ENCODE data around the gene SIRT3.
A peak's percentile ranks its signal among the peaks of the same experiment; 100 is the strongest.

Gene SIRT3

GRCh38 chr11:266676-267439, 30.7 kb upstream of the SIRT3 start:
- Histone ChIP-seq H2AK5ac (ENCODE audit: low read length) (no peak overlapping the region), H3K18ac (ENCODE audit: low read length) (no peak overlapping the region), H3K4ac (ENCODE audit: low read depth, low read length) (no peak overlapping the region), H3K27ac (ENCODE audit: low read depth, low read length) (no peak overlapping the region), H3K4me3 (ENCODE audit: low read length) (no peak overlapping the region), H3K56ac (ENCODE audit: low read length) (no peak overlapping the region), H3K79me2 (ENCODE audit: control insufficient read depth, insufficient read depth, low read length) (no peaks in the 10 kb centered on the region), H4K5ac (ENCODE audit: low read length) (no peak overlapping the region), H2BK120ac (ENCODE audit: low read depth, low read length) (no peak overlapping the region), H3K36me3 (ENCODE audit: control insufficient read depth, insufficient read depth, low read length) (no peaks in the 10 kb centered on the region), H2BK5ac (ENCODE audit: low read length) (no peak overlapping the region), H3K9ac (ENCODE audit: low read length) (no peak overlapping the region), H3K23ac (ENCODE audit: low read length) (no peak overlapping the region), H3K4me2 (ENCODE audit: low read length) (no peak overlapping the region), H3K4me1 (ENCODE audit: control insufficient read depth, low read depth, low read length) (no peaks in the 10 kb centered on the region), H3K79me1 (ENCODE audit: low read length) (no peaks in the 10 kb centered on the region), H3K27me3 (ENCODE audit: insufficient read depth, low read length, poor library complexity) (no peaks in the 10 kb centered on the region), H2BK15ac (replicated peaks; ENCODE audit: low read depth) (no peak overlapping the region), H4K8ac (ENCODE audit: low read depth, low read length) (no peak overlapping the region)
- WGBS (ENCODE audit: extremely low coverage, insufficient coverage, low lambda C conversion rate): no CpG with 5 or more reads among the region's 13 CpGs
- peak; percentile 7 for DNase-seq

GRCh38 chr11:261624-262023, 25.5 kb upstream of the SIRT3 start:
- H3K79me1 ChIP-seq (ENCODE audit: low read length): no peaks in the 10 kb centered on the region
- H3K4me2 ChIP-seq (ENCODE audit: low read length): no peak overlapping the region
- H4K5ac ChIP-seq (ENCODE audit: low read length): no peak overlapping the region
- WGBS (ENCODE audit: extremely low coverage, insufficient coverage, low lambda C conversion rate): no CpG with 5 or more reads among the region's 4 CpGs
- H3K36me3 ChIP-seq (ENCODE audit: control insufficient read depth, insufficient read depth, low read length): no peaks in the 10 kb centered on the region
- no peak overlapping the region for H2BK15ac ChIP-seq (replicated peaks; ENCODE audit: low read depth)
- DNase-seq: no peak
- no peaks in the 10 kb centered on the region for H3K79me2 ChIP-seq (ENCODE audit: control insufficient read depth, insufficient read depth, low read length)
- no peak overlapping the region for H2BK5ac ChIP-seq (ENCODE audit: low read length)
- H3K27me3 ChIP-seq (ENCODE audit: insufficient read depth, low read length, poor library complexity): no peaks in the 10 kb centered on the region
- H4K8ac ChIP-seq (ENCODE audit: low read depth, low read length): no peak overlapping the region
- no peak overlapping the region for H3K18ac ChIP-seq (ENCODE audit: low read length)
- H3K4me1 ChIP-seq (ENCODE audit: control insufficient read depth, low read depth, low read length): no peaks in the 10 kb centered on the region
- no peak overlapping the region for H3K4ac ChIP-seq (ENCODE audit: low read depth, low read length)
- no peak overlapping the region for H3K23ac ChIP-seq (ENCODE audit: low read length)
- H3K27ac ChIP-seq (ENCODE audit: low read depth, low read length): no peak overlapping the region
- no peak overlapping the region for H3K4me3 ChIP-seq (ENCODE audit: low read length)
- no peak overlapping the region for H2AK5ac ChIP-seq (ENCODE audit: low read length)
- H3K9ac ChIP-seq (ENCODE audit: low read length): no peak overlapping the region
- no peak overlapping the region for H2BK120ac ChIP-seq (ENCODE audit: low read depth, low read length)
- no peak overlapping the region for H3K56ac ChIP-seq (ENCODE audit: low read length)

GRCh38 chr11:259413-259812, 23.3 kb upstream of the SIRT3 start:
- H2AK5ac ChIP-seq (ENCODE audit: low read length): no peak overlapping the region
- no peaks in the 10 kb centered on the region for H3K79me2 ChIP-seq (ENCODE audit: control insufficient read depth, insufficient read depth, low read length)
- no peak overlapping the region for H4K5ac ChIP-seq (ENCODE audit: low read length)
- no CpG with 5 or more reads among the region's 10 CpGs for WGBS (ENCODE audit: extremely low coverage, insufficient coverage, low lambda C conversion rate)
- no peak overlapping the region for H2BK5ac ChIP-seq (ENCODE audit: low read length)
- H3K4me1 ChIP-seq (ENCODE audit: control insufficient read depth, low read depth, low read length): no peaks in the 10 kb centered on the region
- H2BK120ac ChIP-seq (ENCODE audit: low read depth, low read length): no peak overlapping the region
- H2BK15ac ChIP-seq (replicated peaks; ENCODE audit: low read depth): no peak overlapping the region
- no peak overlapping the region for H4K8ac ChIP-seq (ENCODE audit: low read depth, low read length)
- H3K23ac ChIP-seq (ENCODE audit: low read length): no peak overlapping the region
- no peak overlapping the region for H3K4me3 ChIP-seq (ENCODE audit: low read length)
- H3K4me2 ChIP-seq (ENCODE audit: low read length): no peak overlapping the region
- H3K79me1 ChIP-seq (ENCODE audit: low read length): no peaks in the 10 kb centered on the region
- no peak for DNase-seq
- no peak overlapping the region for H3K27ac ChIP-seq (ENCODE audit: low read depth, low read length)
- no peaks in the 10 kb centered on the region for H3K36me3 ChIP-seq (ENCODE audit: control insufficient read depth, insufficient read depth, low read length)
- H3K18ac ChIP-seq (ENCODE audit: low read length): no peak overlapping the region
- no peaks in the 10 kb centered on the region for H3K27me3 ChIP-seq (ENCODE audit: insufficient read depth, low read length, poor library complexity)
- H3K9ac ChIP-seq (ENCODE audit: low read length): no peak overlapping the region
- H3K56ac ChIP-seq (ENCODE audit: low read length): no peak overlapping the region
- no peak overlapping the region for H3K4ac ChIP-seq (ENCODE audit: low read depth, low read length)

- Histone ChIP-seq H4K5ac (ENCODE audit: low read length) (no peak overlapping the region), H3K27ac (ENCODE audit: low read depth, low read length) (no peak overlapping the region), H3K4me1 (ENCODE audit: control insufficient read depth, low read depth, low read length) (no peaks in the 10 kb centered on the region), H3K56ac (ENCODE audit: low read length) (no peak overlapping the region), H3K79me1 (ENCODE audit: low read length) (no peaks in the 10 kb centered on the region), H2BK120ac (ENCODE audit: low read depth, low read length) (no peak overlapping the region), H3K9ac (ENCODE audit: low read length) (no peak overlapping the region), H3K4me3 (ENCODE audit: low read length) (no peak overlapping the region), H2BK15ac (replicated peaks; ENCODE audit: low read depth) (no peak overlapping the region), H3K4ac (ENCODE audit: low read depth, low read length) (no peak overlapping the region), H3K18ac (ENCODE audit: low read length) (no peak overlapping the region), H3K36me3 (ENCODE audit: control insufficient read depth, insufficient read depth, low read length) (no peaks in the 10 kb centered on the region), H3K27me3 (ENCODE audit: insufficient read depth, low read length, poor library complexity) (no peaks in the 10 kb centered on the region), H2BK5ac (ENCODE audit: low read length) (no peak overlapping the region), H3K4me2 (ENCODE audit: low read length) (no peak overlapping the region), H2AK5ac (ENCODE audit: low read length) (no peak overlapping the region), H3K23ac (ENCODE audit: low read length) (no peak overlapping the region), H4K8ac (ENCODE audit: low read depth, low read length) (no peak overlapping the region), H3K79me2 (ENCODE audit: control insufficient read depth, insufficient read depth, low read length) (no peaks in the 10 kb centered on the region)
- DNase-seq: no peak
- no CpG with 5 or more reads among the region's 15 CpGs for WGBS (ENCODE audit: extremely low coverage, insufficient coverage, low lambda C conversion rate)
Measured at GRCh38 chr11:257766-258493, 21.8 kb upstream of the SIRT3 start.

- WGBS (ENCODE audit: extremely low coverage, insufficient coverage, low lambda C conversion rate): no CpG with 5 or more reads among the region's 14 CpGs
Measured at GRCh38 chr11:256952-257737, 21.0 kb upstream of the SIRT3 start.

More at GRCh38 chr11:256952-257737, 21.0 kb upstream of the SIRT3 start:
- Histone ChIP-seq H3K4me2 (ENCODE audit: low read length) (no peak overlapping the region), H4K8ac (ENCODE audit: low read depth, low read length) (no peak overlapping the region), H4K5ac (ENCODE audit: low read length) (no peak overlapping the region), H3K4me1 (ENCODE audit: control insufficient read depth, low read depth, low read length) (no peaks in the 10 kb centered on the region), H2BK5ac (ENCODE audit: low read length) (no peak overlapping the region), H3K27me3 (ENCODE audit: insufficient read depth, low read length, poor library complexity) (no peaks in the 10 kb centered on the region), H3K36me3 (ENCODE audit: control insufficient read depth, insufficient read depth, low read length) (no peaks in the 10 kb centered on the region), H3K27ac (ENCODE audit: low read depth, low read length) (no peak overlapping the region), H3K79me1 (ENCODE audit: low read length) (no peaks in the 10 kb centered on the region), H2AK5ac (ENCODE audit: low read length) (no peak overlapping the region), H2BK15ac (replicated peaks; ENCODE audit: low read depth) (no peak overlapping the region), H3K4ac (ENCODE audit: low read depth, low read length) (no peak overlapping the region), H3K23ac (ENCODE audit: low read length) (no peak overlapping the region), H3K9ac (ENCODE audit: low read length) (no peak overlapping the region), H3K79me2 (ENCODE audit: control insufficient read depth, insufficient read depth, low read length) (no peaks in the 10 kb centered on the region), H3K4me3 (ENCODE audit: low read length) (no peak overlapping the region), H3K18ac (ENCODE audit: low read length) (no peak overlapping the region), H2BK120ac (ENCODE audit: low read depth, low read length) (no peak overlapping the region), H3K56ac (ENCODE audit: low read length) (no peak overlapping the region)
- DNase-seq: no peak
